Measurements from ENCODE around the gene MOSMO. TPM values are rescaled to one million over a fixed set of nuclear protein-coding genes. Genes with fewer than 3 reads are reported as not detected.
"Not testable (repeated sequence)": the region's sequence is repeated elsewhere in the genome, so short reads cannot be mapped to it uniquely, and the experiment has no call there.

The MOSMO gene
- total RNA-seq, 2 experiments from 2014 or later, result 10.7 to 11.9 TPM

GRCh38 chr16:22092143-22092933, 84.4 kb downstream of the MOSMO start, which contains the start of gene VWA3A:
Gene VWA3A (plus strand): TSS chr16:22092541. CDS start chr16:22092638, 97 bp downstream.
- POLR2A ChIA-PET, result no interaction called here
- no peaks in the 10 kb centered on the region for H3K4me1 Mint-ChIP-seq
- H3K27ac Mint-ChIP-seq, result no peak within 1 kb of the TSS
- H3K9me3 Mint-ChIP-seq, result no peaks in the 10 kb centered on the region
- CTCF ChIA-PET, result interaction anchor here (2.2 kb wide), 1 partner anchor 15 kb away, joined by 5 read pairs; no protein-coding TSS in a partner anchor
- no peak for DNase-seq
- no peaks in the 10 kb centered on the region for H3K36me3 Mint-ChIP-seq (ENCODE audit: low read depth)
- peaks cover 13% of the 10 kb centered on the region for H3K27me3 Mint-ChIP-seq
- H3K4me3 Mint-ChIP-seq, result no peak within 1 kb of the TSS

- Mint-ChIP-seq H3K4me3 (no peak overlapping the region), H3K36me3 (ENCODE audit: low read depth) (no peaks in the 10 kb centered on the region), H3K27me3 (peaks cover 19% of the 10 kb centered on the region), H3K27ac (no peak overlapping the region), H3K9me3 (no peaks in the 10 kb centered on the region), H3K4me1 (no peaks in the 10 kb centered on the region)
- ChIA-PET POLR2A (no interaction called here), CTCF (interaction anchor here (2.2 kb wide), 1 partner anchor 16 kb away, joined by 5 read pairs; no protein-coding TSS in a partner anchor)
- DNase-seq, result no peak
These were observed 85.4 kb downstream of the MOSMO start for GRCh38 chr16:22093331-22093730.

- no peak for DNase-seq
- H3K27me3 Mint-ChIP-seq, result peaks cover 19% of the 10 kb centered on the region
- no peak overlapping the region for H3K4me3 Mint-ChIP-seq
- ChIA-PET CTCF (interaction anchor here (0.8 to 1.0 kb wide), 2 partner anchors 16 to 143 kb away, joined by 4 read pairs; no protein-coding TSS in a partner anchor), POLR2A (no interaction called here)
- H3K36me3 Mint-ChIP-seq (ENCODE audit: low read depth), result no peaks in the 10 kb centered on the region
- no peaks in the 10 kb centered on the region for H3K9me3 Mint-ChIP-seq
- no peaks in the 10 kb centered on the region for H3K4me1 Mint-ChIP-seq
- no peak overlapping the region for H3K27ac Mint-ChIP-seq
These were observed 86.1 kb downstream of the MOSMO start for GRCh38 chr16:22093996-22094395.

GRCh38 chr16:22098405-22099255, 90.7 kb downstream of the MOSMO start:
- POLR2A ChIA-PET, result no interaction called here
- Mint-ChIP-seq H3K4me3 (no peak overlapping the region), H3K9me3 (no peaks in the 10 kb centered on the region), H3K27me3 (peaks cover 19% of the 10 kb centered on the region), H3K36me3 (ENCODE audit: low read depth) (no peaks in the 10 kb centered on the region), H3K4me1 (no peaks in the 10 kb centered on the region), H3K27ac (no peak overlapping the region)
- CTCF ChIA-PET, result interaction anchor here (0.6 to 1.7 kb wide), 18 partner anchors 9 to 790 kb away, joined by 3 to 9 read pairs (median 4); no protein-coding TSS in a partner anchor
- DNase-seq, result peak; percentile 29

- Mint-ChIP-seq H3K27ac (no peak overlapping the region), H3K4me3 (no peak overlapping the region), H3K36me3 (ENCODE audit: low read depth) (no peaks in the 10 kb centered on the region), H3K9me3 (no peaks in the 10 kb centered on the region), H3K4me1 (no peaks in the 10 kb centered on the region), H3K27me3 (peaks cover 19% of the 10 kb centered on the region)
- no peak for DNase-seq
- CTCF ChIA-PET, result interaction anchor here (0.6 to 1.7 kb wide), 18 partner anchors 10 to 790 kb away, joined by 3 to 9 read pairs (median 4); no protein-coding TSS in a partner anchor
- POLR2A ChIA-PET, result no interaction called here
These were observed 91.5 kb downstream of the MOSMO start for GRCh38 chr16:22099256-22099975.

GRCh38 chr16:22103441-22103840, 95.5 kb downstream of the MOSMO start:
- POLR2A ChIA-PET, result no interaction called here
- no peak overlapping the region for H3K4me3 Mint-ChIP-seq

GRCh38 chr16:22109258-22109898, 101.5 kb downstream of the MOSMO start:
- Mint-ChIP-seq H3K27me3 (peaks cover 10% of the 10 kb centered on the region), H3K4me3 (no peak overlapping the region), H3K27ac (no peak overlapping the region), H3K36me3 (ENCODE audit: low read depth) (no peaks in the 10 kb centered on the region), H3K4me1 (peaks cover 3% of the 10 kb centered on the region), H3K9me3 (no peaks in the 10 kb centered on the region)
- DNase-seq, result no peak
- ChIA-PET CTCF (interaction anchor here (0.6 to 1.2 kb wide), 3 partner anchors 11 to 59 kb away, joined by 4 read pairs; no protein-coding TSS in a partner anchor), POLR2A (no interaction called here)

More at GRCh38 chr16:22103441-22103840, 95.5 kb downstream of the MOSMO start:
- no peak overlapping the region for H3K27ac Mint-ChIP-seq
- DNase-seq, result no peak
- no peaks in the 10 kb centered on the region for H3K4me1 Mint-ChIP-seq
- H3K9me3 Mint-ChIP-seq, result no peaks in the 10 kb centered on the region
- CTCF ChIA-PET, result interaction anchor here (0.6 kb wide), 1 partner anchor 66 kb away, joined by 6 read pairs; no protein-coding TSS in a partner anchor
- H3K36me3 Mint-ChIP-seq (ENCODE audit: low read depth), result no peaks in the 10 kb centered on the region
- peaks cover 7% of the 10 kb centered on the region for H3K27me3 Mint-ChIP-seq

GRCh38 chr16:22111629-22112028, 103.7 kb downstream of the MOSMO start:
- POLR2A ChIA-PET; H3K27me3 Mint-ChIP-seq; H3K4me1 Mint-ChIP-seq; DNase-seq; H3K27ac Mint-ChIP-seq; H3K4me3 Mint-ChIP-seq; H3K9me3 Mint-ChIP-seq; H3K36me3 Mint-ChIP-seq (ENCODE audit: low read depth): not testable (repeated sequence)
- CTCF ChIA-PET, result interaction anchor here (1.2 kb wide), 1 partner anchor 27 kb away, joined by 3 read pairs; no protein-coding TSS in a partner anchor

- Mint-ChIP-seq H3K9me3 (no peaks in the 10 kb centered on the region), H3K4me1 (no peaks in the 10 kb centered on the region), H3K4me3 (no peak overlapping the region), H3K27ac (no peak overlapping the region), H3K27me3 (no peaks in the 10 kb centered on the region), H3K36me3 (ENCODE audit: low read depth) (no peaks in the 10 kb centered on the region)
- ChIA-PET CTCF (no interaction called here), POLR2A (no interaction called here)
- DNase-seq, result no peak
These were observed 108.3 kb downstream of the MOSMO start for GRCh38 chr16:22116095-22116700.

GRCh38 chr16:22117609-22118008, 109.7 kb downstream of the MOSMO start:
- no peak for DNase-seq
- Mint-ChIP-seq H3K27ac (no peak overlapping the region), H3K27me3 (peaks cover 2% of the 10 kb centered on the region), H3K4me1 (no peaks in the 10 kb centered on the region), H3K9me3 (no peaks in the 10 kb centered on the region), H3K4me3 (no peak overlapping the region), H3K36me3 (ENCODE audit: low read depth) (no peaks in the 10 kb centered on the region)
- CTCF ChIA-PET, result interaction anchor here (0.7 kb wide), 1 partner anchor 10 kb away, joined by 3 read pairs; no protein-coding TSS in a partner anchor
- POLR2A ChIA-PET, result no interaction called here

- no peak for DNase-seq
- H3K9me3 Mint-ChIP-seq, result no peaks in the 10 kb centered on the region
- POLR2A ChIA-PET, result no interaction called here
- H3K36me3 Mint-ChIP-seq (ENCODE audit: low read depth), result no peaks in the 10 kb centered on the region
- no peak overlapping the region for H3K4me3 Mint-ChIP-seq
- no peaks in the 10 kb centered on the region for H3K4me1 Mint-ChIP-seq
- CTCF ChIA-PET, result no interaction called here
- no peak overlapping the region for H3K27ac Mint-ChIP-seq
- H3K27me3 Mint-ChIP-seq, result peaks cover 2% of the 10 kb centered on the region
These were observed 112.5 kb downstream of the MOSMO start for GRCh38 chr16:22120440-22120839.

GRCh38 chr16:22122239-22122638, 114.3 kb downstream of the MOSMO start:
- H3K9me3 Mint-ChIP-seq, result no peaks in the 10 kb centered on the region
- H3K4me1 Mint-ChIP-seq, result no peaks in the 10 kb centered on the region
- peaks cover 2% of the 10 kb centered on the region for H3K27me3 Mint-ChIP-seq
- H3K4me3 Mint-ChIP-seq, result no peak overlapping the region
- POLR2A ChIA-PET, result interaction anchor here (0.6 kb wide), 1 partner anchor 110 kb away, joined by 6 read pairs; no protein-coding TSS in a partner anchor
- H3K36me3 Mint-ChIP-seq (ENCODE audit: low read depth), result no peaks in the 10 kb centered on the region
- no peak for DNase-seq
- CTCF ChIA-PET, result no interaction called here
- no peak overlapping the region for H3K27ac Mint-ChIP-seq

Measured in activated CD4-positive, alpha-beta T cell treated with anti-CD3 and anti-CD28 coated beads, Interleukin-2, amount 10 ng/mL, durations not matched to agents 7 days and 5 days (primary cell).